NCI-H226 (cell line): Measurements from ENCODE around the gene ZNF318.
A peak's percentile ranks its signal among the peaks of the same experiment; 100 is the strongest.
"Not testable (repeated sequence)": the region's sequence is repeated elsewhere in the genome, so short reads cannot be mapped to it uniquely, and the experiment has no call there.

Source experiments
- DNase-seq: peaks from one replicate; pipeline ENCODE4 v3.0.0-alpha.2; 2015

The ZNF318 gene

DNA sequence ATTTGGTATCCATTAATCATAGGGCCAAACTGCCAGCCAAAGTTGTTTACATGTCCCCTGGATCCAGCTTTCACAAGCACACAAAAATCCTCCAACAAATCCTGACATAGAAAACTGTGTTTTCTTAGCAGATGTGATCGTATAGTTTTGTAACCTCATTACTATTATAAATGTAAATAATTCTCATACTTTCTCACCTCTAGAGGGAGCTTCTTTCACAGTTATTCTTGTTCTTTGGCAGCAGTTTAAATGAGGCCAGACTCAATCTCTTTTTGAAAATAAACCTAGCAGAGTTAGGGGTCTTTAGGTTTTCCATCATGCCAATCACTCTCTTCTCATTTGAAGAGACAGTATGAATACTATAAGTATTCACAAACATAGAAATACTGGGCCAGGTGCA lies 17.0 kb upstream of the ZNF318 start:
- no peak for DNase-seq

DNA sequence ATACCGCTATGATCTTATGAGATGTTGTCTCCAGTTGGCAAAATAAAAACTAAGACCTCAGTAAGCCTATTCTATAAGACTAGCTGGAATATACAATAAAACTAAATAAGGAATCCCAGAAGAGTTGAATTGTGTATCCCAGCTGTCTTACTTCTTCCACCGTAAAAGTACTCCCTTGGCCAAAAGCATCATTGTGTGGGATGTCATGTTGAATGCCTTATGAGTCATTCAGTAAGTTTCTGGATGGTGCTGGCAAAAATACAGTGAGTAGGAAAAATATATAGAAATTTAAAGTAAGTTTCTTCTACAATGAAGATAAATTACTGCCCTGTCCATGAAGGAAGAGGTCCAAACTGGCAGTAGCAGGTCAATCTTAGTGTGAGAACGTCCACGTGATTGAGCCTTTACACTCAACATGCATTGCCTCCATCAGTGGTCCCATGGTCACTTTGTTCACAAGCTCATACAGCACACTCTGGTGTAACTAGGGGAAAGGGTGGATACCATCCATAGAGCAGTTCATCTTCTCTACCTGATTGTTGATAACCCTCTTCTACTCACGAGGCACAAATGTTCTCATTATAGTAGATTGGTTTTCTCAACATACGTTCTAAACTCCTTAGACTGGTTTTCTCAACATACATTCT lies 13.7 kb upstream of the ZNF318 start:
- peak; percentile 67 for DNase-seq

DNA sequence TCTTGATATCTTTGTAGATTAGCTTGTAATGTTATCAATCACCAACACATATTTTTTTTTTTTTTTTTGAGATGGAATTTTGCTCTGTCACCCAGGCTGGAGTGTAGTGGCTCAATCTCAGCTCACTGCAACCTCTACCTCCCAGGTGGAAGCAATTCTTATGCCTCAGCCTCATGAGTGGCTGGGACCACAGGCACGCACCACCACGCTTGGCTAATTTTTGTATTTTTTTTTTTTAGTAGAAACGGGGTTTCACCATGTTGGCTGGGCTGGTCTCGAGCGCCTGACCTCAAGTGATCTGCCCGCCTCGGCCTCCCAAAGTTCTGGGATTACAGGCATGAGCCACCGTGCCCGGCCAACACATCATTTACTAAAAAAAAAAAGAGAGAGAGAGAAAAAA lies 11.4 kb upstream of the ZNF318 start:
- not testable (repeated sequence) for DNase-seq

DNA sequence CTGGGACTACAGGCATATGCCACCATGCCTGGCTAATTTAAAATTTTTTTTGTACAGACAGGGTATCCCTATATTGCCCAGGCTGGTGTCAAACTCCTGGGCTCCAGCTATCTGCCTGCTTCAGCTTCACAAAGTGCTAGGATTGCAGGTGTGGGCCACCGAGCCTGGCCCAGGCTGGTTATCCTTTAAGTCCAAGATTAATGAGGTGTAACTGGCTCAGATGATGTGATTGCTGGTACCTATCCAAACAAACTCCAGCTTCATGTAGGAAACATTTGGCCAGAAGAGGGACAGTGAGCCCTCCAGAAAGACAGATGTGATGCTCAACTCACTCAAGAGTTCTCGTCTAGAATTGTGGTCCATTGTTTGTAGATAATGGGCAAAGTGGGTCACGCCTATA lies 9.2 kb upstream of the ZNF318 start:
- DNase-seq, result peak; percentile 17

DNA sequence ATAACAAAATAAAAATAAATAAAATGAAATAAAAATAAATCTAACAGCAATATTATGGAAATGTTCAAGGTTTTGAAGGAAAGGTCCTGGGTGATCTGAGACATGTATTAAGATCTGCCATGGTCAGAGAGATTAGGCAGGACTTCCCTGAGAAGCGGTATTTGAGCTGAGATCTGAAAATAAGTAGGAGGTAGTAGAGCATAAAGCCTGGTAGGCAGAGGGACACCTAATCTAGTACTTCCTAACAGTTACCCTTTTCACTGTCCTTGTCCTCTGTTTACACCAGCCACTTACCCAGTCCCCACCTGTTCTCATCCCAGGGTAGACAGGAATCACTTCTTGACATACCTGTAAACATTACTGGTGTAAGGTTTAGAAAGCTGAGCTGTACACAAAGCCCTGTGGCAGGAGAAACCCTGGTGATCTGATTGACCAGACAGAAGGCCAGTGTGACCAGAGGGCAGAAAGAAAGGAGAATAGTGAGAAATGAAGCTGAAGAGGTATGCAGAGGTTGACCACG lies 8.3 kb upstream of the ZNF318 start:
- DNase-seq, result no peak

DNA sequence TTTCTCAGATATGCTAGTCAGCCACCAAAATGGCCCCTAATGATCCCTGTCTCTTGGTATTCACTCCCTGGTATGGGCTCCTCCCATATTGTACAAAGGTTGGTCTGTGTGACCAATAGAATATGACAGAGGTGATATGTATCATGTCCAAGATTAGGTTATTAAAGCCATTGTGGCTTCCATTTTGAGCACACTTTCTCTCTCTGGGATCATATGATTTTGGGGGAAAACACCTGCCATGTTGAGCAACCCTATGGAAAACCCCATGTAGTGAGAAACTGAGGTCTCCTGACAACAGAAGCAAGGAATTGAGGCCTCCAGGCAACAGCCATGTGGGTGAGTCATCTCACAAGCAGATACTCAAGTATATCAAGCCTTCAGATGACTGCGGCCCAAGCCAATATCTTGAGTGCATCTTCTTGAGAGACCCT lies 7.1 kb upstream of the ZNF318 start:
- DNase-seq, result peak; percentile 62

DNA sequence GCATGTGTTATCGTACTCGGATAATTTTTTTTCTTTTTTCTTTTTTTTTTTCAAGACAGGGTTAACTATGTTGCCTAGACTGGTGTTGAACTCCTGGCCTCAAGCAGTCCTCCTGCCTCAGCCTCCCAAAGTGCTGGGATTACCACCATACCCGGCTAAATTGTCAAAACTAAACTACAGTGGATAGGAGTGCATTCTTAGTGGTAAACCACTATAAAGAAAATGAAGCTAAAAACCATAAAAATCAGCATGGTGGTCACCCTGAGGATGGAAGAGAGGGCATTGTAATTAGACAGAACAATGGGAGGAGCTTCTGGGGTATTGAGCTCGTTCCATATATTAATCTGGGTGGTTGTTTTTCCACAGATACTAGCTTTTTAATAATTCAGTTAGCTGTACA lies 6.2 kb upstream of the ZNF318 start:
- DNase-seq, result no peak

DNA sequence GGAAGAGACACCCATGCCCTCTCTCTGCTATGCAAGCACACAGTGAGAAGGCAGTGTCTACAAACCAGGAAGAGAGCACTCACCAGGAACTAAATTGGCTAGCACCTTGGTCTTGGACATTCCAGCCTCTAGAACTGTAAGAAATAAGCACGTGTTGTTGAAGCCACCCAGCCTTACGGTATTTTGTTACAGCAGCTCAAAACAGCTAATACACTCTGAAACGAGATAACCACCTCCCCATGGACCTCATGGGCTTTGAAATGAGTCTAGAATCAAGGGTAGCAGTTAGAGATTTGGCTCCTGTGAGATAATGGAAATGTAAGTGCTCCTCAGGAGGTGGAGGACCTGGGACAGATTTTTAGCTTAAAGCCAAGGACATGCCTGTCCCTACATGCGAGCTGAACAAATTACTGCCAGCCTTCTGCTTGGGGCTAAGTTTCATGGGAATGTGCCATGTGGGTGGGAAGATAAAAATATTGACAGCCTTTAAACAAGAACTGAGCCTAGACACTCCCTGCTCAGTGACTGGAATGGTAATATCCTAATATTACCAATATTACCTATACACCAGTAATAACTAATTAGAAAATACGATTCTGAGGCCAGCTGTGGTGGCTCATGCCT lies 3.9 kb upstream of the ZNF318 start:
- no peak for DNase-seq

DNA sequence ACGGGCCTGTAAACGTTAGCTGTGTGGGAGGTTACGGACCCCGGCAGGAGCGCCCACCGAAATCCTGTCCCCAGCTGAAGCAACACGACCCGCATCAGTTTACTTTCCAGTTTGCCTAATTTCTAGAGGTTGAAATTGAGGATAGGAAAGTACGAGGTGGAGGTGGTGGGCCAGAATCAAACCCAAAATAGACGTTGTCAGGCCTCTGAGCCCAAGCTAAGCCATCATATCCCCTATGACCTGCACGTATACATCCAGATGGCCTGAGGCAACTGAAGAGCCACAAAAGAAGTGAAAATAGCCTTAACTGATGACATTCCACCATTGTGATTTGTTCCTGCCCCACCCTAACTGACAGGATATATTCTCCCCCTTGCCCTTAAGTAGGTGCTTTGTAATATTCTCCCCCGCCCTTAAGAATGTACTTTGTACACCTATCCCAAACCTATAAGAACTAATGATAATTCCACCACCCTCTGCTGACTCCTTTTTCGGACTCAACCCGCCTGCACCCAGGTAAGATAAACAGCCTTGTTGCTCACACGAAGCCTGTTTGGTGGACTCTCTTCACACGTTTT lies 645 bp upstream of the ZNF318 start:
- not testable (repeated sequence) for DNase-seq

DNA sequence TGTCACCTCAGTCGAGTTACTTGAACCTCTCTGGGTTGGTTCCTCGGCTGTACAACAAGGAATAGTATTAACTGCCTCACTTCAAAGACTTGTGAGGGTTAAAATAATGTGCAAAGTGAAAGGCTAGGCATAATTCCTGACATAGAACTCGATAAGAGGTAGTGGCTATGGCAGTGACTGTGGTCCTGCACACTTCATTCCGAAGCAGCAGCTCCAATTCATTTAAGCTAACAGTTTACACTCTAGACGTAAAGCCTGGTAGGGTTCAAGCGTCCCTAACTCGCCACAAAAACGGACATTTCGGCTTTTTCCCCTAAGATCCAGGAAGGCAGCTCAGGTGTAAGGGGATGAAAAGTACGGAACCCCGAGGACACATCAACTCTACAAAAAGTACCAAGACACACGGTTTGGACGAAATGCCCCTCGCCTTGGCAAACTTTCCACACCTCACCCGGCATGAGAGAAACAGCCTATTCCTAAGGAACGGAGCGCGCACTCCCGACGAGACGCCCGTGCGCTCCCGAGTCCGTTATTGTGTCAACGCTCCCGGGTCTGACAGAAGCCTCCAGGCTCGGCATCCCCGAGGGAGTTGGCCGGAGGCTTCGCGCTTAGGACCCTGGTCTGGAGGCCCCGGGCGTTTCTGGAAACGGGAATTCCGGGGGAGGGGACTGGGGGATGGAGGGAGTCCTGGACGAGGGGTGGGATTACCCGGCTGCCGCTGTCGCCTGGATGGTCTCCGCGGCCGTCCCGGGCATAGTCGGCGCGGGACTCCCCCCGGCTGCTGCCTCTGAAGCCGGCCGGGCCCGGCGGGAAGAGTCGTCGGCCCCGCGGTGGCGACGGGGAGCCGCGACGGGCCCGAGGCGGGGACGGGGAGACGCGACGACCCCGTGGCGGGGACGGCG lies 937 bp downstream of the ZNF318 start:
- peak; percentile 23 for DNase-seq

DNA sequence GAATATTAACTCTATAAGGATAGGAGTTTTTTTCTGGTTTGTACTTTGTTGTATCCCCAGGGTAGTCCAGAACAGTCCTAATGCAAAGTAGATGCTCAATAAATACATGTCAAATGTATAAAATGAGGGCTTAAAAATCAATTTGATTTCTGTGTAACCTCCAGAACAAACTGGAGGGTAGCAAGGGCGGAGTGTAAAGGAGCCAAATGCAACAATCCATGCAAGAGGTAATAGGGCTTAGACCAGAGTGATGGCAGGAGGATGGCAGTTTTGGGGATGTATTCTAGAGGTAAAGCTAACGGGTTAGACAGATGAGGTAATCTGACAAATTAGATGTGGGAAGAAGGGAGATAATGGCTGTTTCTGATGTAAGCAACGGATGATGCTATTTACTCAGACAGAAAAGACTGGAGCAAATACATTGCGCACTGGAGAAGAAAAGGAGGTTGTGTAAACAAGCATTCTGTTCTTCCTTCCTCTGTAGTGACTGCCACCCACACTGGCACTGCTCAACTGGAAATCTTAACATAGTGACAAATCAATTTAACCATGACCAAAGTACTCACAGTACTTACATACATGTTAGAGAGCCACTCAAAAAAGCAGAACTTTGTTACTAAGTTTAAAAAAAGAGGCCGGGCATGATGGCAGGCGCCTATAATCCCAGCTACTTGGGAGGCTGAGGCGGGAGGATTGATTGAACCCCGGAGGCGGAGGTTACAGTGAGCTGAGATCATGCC lies 2.0 kb downstream of the ZNF318 start:
- no peak for DNase-seq

DNA sequence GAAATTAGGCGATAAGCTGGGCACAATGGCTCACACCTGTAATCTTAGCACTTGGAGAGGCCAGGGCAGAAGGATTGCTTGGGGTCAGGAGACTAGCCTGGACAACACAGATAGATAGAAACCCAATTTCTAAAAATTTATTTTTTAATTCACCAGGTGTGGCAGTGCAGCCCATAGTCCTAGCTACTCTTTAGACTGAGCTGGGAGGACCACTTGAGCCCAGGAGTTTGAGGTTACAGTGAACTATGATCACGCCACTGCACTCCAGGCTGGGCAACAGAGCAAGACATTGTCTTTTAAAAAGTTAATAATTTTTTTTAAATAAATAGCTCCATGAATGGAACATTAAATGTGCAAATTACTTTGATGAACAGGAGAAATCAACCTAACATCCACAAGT lies 8.2 kb downstream of the ZNF318 start:
- no peak for DNase-seq

DNA sequence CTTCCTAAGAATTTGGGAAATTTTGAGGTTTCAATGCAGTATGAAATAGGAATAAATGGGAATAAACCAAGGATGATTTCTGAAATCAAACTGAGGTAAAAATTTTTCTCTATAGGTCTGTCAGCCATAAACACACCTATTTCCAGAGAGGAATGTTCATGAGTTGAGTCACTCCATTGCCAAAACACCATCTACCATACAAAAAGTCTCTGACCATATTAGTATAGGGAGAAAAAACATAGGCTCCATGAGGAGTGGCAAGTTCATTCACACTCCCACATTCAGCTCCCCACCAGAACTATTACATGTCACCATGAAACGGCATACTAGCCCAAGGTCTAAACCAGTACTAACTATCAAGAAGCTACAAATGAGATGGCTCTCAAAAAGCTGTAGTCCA lies 9.6 kb downstream of the ZNF318 start:
- no peak for DNase-seq

DNA sequence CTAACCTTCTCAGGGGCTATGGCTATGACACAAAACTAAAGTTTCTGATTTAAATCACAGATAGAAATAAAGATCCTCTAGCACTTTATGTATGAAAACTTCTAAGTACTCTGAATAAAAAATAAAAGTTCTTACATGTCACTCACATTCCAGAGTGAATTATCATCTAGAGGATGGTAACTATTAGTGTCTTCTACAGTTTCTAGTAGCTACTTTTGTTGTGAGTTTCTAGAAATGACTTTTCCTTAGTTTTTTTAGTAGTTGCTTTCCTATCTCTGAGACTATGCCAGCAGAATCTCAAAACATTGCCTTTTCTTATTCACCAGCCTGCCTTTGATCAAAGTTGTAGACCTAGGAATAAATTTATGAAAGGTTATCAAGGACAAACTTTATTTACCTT lies 10.1 kb downstream of the ZNF318 start:
- no peak for DNase-seq

DNA sequence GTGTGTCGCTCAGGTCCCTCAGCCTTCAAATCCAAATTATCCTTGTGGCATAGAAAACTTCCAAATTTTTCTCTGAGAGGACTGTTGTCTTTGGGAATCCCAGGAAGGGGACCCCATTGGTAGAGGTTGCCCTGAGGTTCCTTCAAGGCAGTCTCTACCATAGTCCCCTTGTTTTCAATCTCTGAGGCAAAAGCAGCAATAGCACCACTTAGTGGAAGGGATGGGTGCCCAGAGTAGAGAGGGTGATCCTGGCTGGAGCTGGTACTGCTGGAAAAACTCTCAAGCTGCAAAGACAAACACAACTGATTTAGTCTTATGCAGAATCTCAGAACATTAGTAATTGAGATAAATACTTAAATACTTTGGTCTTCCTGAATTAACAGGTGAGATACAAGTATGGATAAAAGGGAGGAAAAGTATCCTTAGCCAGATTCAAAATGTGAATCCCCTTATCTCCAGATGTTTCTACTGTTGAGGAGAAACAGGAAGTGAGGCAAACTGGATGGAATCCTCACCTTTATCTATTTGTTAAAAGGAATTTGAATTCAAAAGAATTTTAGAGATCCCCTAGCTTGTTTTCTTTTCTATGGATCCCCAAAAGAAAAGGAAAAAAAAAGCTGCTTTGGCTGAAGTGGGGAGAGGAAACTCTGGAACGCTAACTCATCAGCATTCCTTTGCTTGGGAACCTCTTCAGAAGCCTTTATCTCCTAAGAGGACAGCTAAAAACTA lies 13.4 kb downstream of the ZNF318 start:
- peak; percentile 57 for DNase-seq

DNA sequence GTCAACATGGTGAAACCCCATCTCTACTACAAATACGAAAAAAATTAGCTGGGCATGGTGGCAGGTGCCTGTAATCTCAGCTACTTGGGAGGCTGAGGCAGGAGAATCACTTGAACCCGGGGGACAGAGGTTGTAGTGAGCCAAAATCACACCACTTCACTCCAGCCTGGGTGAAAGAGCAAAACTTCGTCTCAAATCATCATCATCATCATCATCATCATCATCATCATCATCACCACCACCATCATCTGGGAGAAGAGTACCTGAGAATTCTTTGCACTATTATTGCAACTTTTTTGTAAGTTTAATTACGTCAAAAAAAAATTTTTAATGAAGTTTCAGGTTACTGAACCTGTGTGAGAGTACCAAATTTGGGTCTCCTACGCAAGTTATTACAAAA lies 17.5 kb downstream of the ZNF318 start:
- not testable (repeated sequence) for DNase-seq

DNA sequence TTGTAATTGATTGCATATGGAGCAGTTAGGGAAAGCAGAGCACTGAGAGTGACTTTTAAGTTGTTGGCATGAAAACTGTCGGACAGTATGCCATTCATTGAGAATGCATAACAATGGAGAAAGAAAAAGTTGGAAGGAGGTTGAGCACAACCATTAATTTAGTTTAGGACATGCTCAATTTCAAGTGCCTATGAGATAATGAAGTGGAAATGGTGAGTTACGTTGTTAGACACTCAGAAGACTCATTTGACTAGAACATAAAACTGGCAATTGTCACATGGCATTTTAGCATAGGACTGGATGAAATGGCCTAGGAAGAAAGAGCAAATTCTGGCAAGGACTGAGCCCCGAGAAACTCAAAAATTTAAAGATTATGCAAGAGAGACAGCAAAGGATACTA lies 22.0 kb downstream of the ZNF318 start:
- no peak for DNase-seq

DNA sequence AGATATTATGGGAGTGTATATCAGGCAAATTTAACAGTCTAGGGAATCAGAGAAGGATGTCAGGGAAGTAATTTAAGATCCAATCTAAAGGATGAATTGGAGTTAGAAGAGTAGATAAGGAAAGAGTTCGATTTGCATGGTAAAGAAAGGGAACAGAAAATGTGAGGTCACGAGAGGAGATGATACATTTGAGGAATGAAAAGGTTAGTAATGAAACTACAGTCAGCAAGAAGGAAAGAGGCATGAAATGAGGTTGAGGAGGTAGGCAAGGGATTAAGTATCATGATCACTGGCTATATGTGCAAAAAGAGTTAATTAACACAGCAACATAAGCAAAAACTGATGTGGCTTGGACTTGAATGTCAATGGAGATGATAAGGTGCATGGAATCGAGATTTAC lies 22.4 kb downstream of the ZNF318 start:
- DNase-seq, result no peak

DNA sequence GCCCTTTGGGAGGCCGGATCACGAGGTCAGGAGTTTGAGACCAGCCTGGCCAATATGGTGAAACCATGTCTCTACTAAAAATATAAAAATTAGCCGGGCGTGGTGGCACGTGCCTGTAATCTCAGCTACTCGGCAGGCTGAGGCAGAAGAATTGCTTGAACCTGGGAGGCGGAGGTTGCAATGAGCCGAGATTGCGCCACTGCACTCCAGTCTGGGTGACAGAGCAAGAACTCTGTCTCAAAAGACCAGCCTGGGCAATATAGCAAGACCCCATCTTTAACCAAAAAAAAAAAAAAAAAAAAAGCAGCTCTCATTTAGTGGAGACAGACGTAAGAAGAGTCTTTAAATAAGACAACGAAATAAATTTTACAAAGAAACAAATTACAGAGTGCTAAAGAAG lies 23.2 kb downstream of the ZNF318 start:
- DNase-seq, result not testable (repeated sequence)

DNA sequence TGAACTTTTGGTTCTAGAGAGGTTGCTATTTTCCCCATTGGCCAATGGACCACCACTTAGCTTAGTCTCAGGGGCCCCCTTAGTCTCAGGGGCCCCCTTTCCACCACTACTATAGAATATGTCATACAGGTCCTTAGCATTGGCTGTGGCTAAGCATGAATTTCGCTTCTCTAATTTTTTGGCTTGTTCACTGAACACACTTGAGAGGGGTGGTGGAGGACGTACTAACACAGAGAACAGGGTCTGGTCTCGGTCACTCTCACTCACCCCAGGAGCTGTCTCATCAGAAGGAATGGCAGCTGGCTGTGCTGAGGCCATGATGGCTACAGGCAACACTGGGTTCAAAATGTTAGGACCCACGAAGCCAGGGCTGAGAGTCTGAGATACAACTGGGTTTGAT lies 30.3 kb downstream of the ZNF318 start:
- DNase-seq, result no peak

DNA sequence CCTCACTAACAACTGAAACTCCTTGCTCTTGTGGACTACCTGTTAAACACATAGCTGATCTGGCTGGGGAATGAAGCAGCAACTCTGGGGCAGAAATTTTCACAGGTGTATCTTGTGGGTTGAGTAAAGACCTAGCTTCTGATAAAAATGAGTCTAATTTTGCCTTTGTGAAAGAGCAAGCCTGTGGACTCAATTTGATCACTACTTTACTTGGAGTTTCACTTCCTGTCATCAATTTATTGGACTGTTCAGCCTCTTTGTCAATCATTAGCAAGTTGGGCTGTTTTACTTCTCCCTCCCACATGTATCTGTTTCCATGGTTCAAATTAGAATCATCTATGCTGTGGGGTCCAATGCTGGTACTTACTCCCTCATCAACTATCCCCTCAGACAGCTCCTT lies 31.2 kb downstream of the ZNF318 start:
- no peak for DNase-seq

DNA sequence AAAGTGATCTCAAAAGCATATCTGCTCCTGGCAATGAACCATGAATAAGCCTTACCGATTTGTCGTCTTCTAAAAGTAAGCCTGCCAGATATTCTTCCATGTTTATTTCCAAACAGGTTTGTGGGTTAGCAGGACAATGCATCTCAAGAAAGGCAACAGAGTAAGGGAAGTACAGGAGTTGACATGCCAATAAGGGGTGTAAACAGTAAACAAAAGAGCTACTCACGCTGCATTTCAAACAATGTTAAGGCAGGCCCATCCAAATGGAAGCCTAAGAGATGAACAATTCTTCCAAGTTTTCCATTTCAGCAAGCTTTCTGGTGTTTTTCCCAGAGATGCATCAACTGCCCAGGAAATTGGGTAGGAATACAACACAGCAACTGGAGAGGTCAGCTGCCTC lies 33.1 kb downstream of the ZNF318 start:
- DNase-seq, result no peak
